Activated T-helper 17 cell treated with anti-CD3 and anti-CD28 coated beads, Interleukin-2, amount 50 U/mL, for 72 hours (primary cell): ENCODE data around the gene PRAMEF12. TPM values are rescaled to one million over a fixed set of nuclear protein-coding genes. Genes with fewer than 3 reads are reported as not detected.
"Not testable (repeated sequence)": the region's sequence is repeated elsewhere in the genome, so short reads cannot be mapped to it uniquely, and the experiment has no call there.

Experiments
- ATAC-seq: fragments of 150-1000 bp; cut with Tn5 transposase; replicated peaks from 2 replicates; pipeline ENCODE4 v1.10.0; 2021; ENCODE audit warnings: mild to moderate bottlenecking, moderate library complexity
- H3K27ac Mint-ChIP-seq: one replicate; pipeline ENCODE4 v1.8.0; 2022; ENCODE audit warnings: mixed read lengths
- H3K27me3 Mint-ChIP-seq: one replicate; pipeline ENCODE4 v1.8.0; 2022; ENCODE audit warnings: mixed read lengths
- H3K36me3 Mint-ChIP-seq: one replicate; pipeline ENCODE4 v1.8.0; 2022; ENCODE audit warnings: low read depth, mild to moderate bottlenecking, mixed read lengths
- H3K4me1 Mint-ChIP-seq: one replicate; pipeline ENCODE4 v1.8.0; 2022; ENCODE audit warnings: mixed read lengths
- H3K4me3 Mint-ChIP-seq: one replicate; pipeline ENCODE4 v1.8.0; 2022; ENCODE audit warnings: mild to moderate bottlenecking, mixed read lengths
- H3K9me3 Mint-ChIP-seq: one replicate; pipeline ENCODE4 v1.8.0; 2022; ENCODE audit warnings: mixed read lengths
- total RNA-seq, 2 donors: library from RNA; stranded (reverse); gene quantifications; one replicate each; pipeline ENCODE4 v1.2.3, GENCODE V29; 2022

The PRAMEF12 gene
- total RNA-seq, 2 donors from 2014 or later, result not detected

DNA sequence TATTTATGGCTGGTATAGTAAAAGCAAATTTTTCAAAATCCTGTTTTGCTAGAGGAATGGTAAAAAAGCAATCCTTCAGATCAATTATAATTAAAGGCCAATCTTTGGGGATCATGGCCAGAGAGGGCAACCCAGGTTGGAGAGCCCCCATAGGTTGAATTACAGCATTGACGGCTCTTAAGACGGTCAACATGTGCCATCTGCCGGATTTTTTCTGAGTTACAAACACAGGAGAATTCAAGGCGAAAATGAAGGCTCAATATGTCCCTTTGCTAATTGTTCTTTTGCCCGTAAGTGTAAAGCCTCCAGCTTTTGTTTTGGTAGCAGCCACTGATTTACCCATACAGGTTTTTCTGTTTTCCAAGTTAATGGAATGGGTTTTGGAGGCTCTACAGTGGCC lies 8.0 kb downstream of the PRAMEF12 start:
- H3K4me1 Mint-ChIP-seq, H3K36me3 Mint-ChIP-seq, H3K27ac Mint-ChIP-seq, ATAC-seq, H3K4me3 Mint-ChIP-seq: not testable (repeated sequence)
- Mint-ChIP-seq H3K9me3 (peaks cover 11% of the 10 kb centered on the region), H3K27me3 (peaks cover 22% of the 10 kb centered on the region)

DNA sequence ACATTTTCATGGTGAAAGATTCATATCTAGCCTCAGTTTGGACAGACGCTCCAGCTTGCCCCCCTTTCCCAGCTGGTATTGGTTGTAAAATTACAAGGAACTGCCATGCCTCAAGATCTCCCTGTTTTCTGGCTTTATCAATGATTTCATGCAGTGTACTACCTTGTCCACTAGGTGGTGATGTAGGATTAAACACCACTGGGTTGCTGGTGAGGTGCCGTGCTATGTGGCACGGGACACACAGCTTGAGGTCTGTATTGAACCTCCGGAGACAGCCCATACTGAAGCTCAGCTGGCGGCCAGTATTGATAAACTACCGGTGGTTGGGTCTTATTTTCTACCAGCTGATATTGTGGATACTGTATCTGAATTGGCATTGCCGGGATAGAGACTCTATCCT lies 10.2 kb downstream of the PRAMEF12 start:
- H3K27me3 Mint-ChIP-seq, H3K4me3 Mint-ChIP-seq, H3K36me3 Mint-ChIP-seq, H3K4me1 Mint-ChIP-seq, H3K27ac Mint-ChIP-seq, ATAC-seq: not testable (repeated sequence)
- H3K9me3 Mint-ChIP-seq, result peaks cover 11% of the 10 kb centered on the region

DNA sequence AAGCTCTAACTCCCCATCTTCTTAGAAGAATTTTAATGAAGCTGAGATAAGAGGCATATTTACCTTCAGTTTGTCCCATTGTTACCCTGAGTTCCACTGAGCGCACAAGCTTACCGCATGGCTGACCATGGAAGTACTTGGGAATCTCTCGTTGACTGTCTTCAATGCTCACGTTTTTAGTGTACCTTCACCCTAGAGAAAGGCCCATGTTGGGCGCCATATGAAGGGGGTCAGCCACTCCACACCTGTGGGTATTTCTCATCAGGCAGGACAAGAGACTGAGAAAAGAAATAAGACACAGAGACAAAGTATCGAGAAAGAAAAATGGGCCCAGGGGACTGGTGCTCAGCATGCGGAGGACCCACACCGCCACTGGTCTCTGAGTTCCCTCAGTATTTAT lies 11.2 kb downstream of the PRAMEF12 start:
- H3K4me3 Mint-ChIP-seq, result not testable (repeated sequence)

DNA sequence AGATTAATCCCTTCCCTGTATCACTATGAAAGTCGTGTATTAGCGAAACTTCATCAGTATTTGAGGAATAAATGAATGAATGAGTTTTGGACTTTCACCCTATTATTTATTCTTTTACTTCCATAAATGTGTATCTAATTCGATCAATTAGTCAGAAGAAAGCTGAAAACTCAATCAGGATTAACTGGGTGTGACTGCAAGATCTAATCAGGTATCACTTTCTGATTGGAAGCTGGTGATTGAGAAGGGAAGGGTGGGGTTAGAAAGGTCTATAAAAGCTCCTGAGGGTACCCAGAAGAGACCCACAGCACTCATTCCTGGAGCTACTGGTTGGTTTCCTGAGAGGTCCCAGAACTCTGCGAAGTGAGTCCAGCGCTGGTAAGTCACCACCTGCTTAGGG lies 17.6 kb downstream of the PRAMEF12 start, which contains the start of gene PRAMEF1:
Gene PRAMEF1 (plus strand): TSS at position 301 of the 400 bp plus-strand sequence. CDS start 1,831 bp downstream, outside the sequence.
- not testable (repeated sequence) for H3K27ac Mint-ChIP-seq, H3K4me1 Mint-ChIP-seq, H3K27me3 Mint-ChIP-seq, H3K4me3 Mint-ChIP-seq, H3K9me3 Mint-ChIP-seq, ATAC-seq, H3K36me3 Mint-ChIP-seq

More for the DNA sequence above, 11.2 kb downstream of the PRAMEF12 start:
- H3K27ac Mint-ChIP-seq, H3K4me1 Mint-ChIP-seq, ATAC-seq, H3K27me3 Mint-ChIP-seq, H3K36me3 Mint-ChIP-seq: not testable (repeated sequence)
- H3K9me3 Mint-ChIP-seq, result peaks cover 11% of the 10 kb centered on the region

DNA sequence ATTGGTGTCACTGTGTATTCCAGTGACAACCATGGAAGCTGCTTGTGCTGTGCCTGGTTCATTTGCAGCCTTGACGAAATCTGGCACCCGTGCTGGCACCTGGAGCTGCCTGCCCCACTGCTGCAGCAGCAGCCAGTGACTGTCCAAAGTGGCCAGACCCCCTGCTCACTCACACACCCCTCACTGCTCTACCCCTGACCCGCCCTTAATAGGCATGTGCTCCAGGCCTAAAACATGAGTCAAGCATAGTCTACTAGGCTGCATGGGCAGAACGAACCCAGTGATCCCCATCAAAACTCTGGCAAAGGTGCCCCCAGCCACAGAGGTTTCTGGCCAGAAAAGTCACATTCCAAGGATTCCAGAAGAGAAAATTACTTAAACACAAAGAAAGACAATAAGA lies 25.4 kb downstream of the PRAMEF12 start:
- no peak overlapping the region for H3K4me3 Mint-ChIP-seq
- no peak for ATAC-seq
- peaks cover 3% of the 10 kb centered on the region for H3K27me3 Mint-ChIP-seq
- no peak overlapping the region for H3K27ac Mint-ChIP-seq
- H3K9me3 Mint-ChIP-seq, result peaks cover 4% of the 10 kb centered on the region
- H3K36me3 Mint-ChIP-seq, result no peaks in the 10 kb centered on the region
- no peaks in the 10 kb centered on the region for H3K4me1 Mint-ChIP-seq

- Mint-ChIP-seq H3K27me3 (peaks cover 8% of the 10 kb centered on the region), H3K9me3 (peaks cover 6% of the 10 kb centered on the region), H3K4me3 (no peak overlapping the region), H3K36me3 (no peaks in the 10 kb centered on the region), H3K27ac (no peak overlapping the region), H3K4me1 (no peaks in the 10 kb centered on the region)
- ATAC-seq, result no peak
These were observed 26.2 kb downstream of the PRAMEF12 start for GRCh38 chr1:12799730-12800129.

GRCh38 chr1:12809933-12810332 lies 36.4 kb downstream of the PRAMEF12 start:
- no peak for ATAC-seq
- no peaks in the 10 kb centered on the region for H3K4me1 Mint-ChIP-seq
- no peak overlapping the region for H3K4me3 Mint-ChIP-seq
- peaks cover 6% of the 10 kb centered on the region for H3K9me3 Mint-ChIP-seq
- H3K27ac Mint-ChIP-seq, result no peak overlapping the region
- no peaks in the 10 kb centered on the region for H3K36me3 Mint-ChIP-seq
- peaks cover 37% of the 10 kb centered on the region for H3K27me3 Mint-ChIP-seq

GRCh38 chr1:12810691-12811408 lies 37.3 kb downstream of the PRAMEF12 start:
- Mint-ChIP-seq H3K27me3 (peaks cover 35% of the 10 kb centered on the region), H3K27ac (no peak overlapping the region), H3K4me1 (no peaks in the 10 kb centered on the region), H3K9me3 (no peaks in the 10 kb centered on the region), H3K4me3 (no peak overlapping the region), H3K36me3 (no peaks in the 10 kb centered on the region)
- no peak for ATAC-seq

- H3K27ac Mint-ChIP-seq, result no peak overlapping the region
- no peaks in the 10 kb centered on the region for H3K4me1 Mint-ChIP-seq
- no peaks in the 10 kb centered on the region for H3K9me3 Mint-ChIP-seq
- no peak overlapping the region for H3K4me3 Mint-ChIP-seq
- no peaks in the 10 kb centered on the region for H3K36me3 Mint-ChIP-seq
- ATAC-seq, result no peak
- peaks cover 34% of the 10 kb centered on the region for H3K27me3 Mint-ChIP-seq
These were observed 37.9 kb downstream of the PRAMEF12 start for GRCh38 chr1:12811409-12811784.

GRCh38 chr1:12819061-12819460 lies 45.5 kb downstream of the PRAMEF12 start:
- not testable (repeated sequence) for H3K4me1 Mint-ChIP-seq, H3K27ac Mint-ChIP-seq, H3K4me3 Mint-ChIP-seq, H3K9me3 Mint-ChIP-seq, H3K36me3 Mint-ChIP-seq, ATAC-seq
- H3K27me3 Mint-ChIP-seq, result peaks cover 16% of the 10 kb centered on the region

Other genes with a start within 250 kb of the PRAMEF12 start
- gene DHRS3, start 155.5 kb upstream of the PRAMEF12 start, total RNA-seq, result 10 to 100 TPM; 15.9 to 97.8 TPM
- not detected for gene AADACL4, start 129.7 kb upstream of the PRAMEF12 start, total RNA-seq
- not detected for gene AADACL3, start 57.6 kb upstream of the PRAMEF12 start, total RNA-seq
- not detected for gene CFAP107, start 27.5 kb upstream of the PRAMEF12 start, total RNA-seq
- not detected for gene PRAMEF1, start 17.7 kb downstream of the PRAMEF12 start, total RNA-seq
- not detected for gene PRAMEF11, start 57.7 kb downstream of the PRAMEF12 start, total RNA-seq
- not detected for gene HNRNPCL1, start 75.0 kb downstream of the PRAMEF12 start, total RNA-seq
- gene PRAMEF2, start 83.3 kb downstream of the PRAMEF12 start, total RNA-seq, result not detected
- gene PRAMEF4, start 112.5 kb downstream of the PRAMEF12 start, total RNA-seq, result not detected
- not detected for gene PRAMEF10, start 124.5 kb downstream of the PRAMEF12 start, total RNA-seq
- not detected for gene PRAMEF7, start 142.9 kb downstream of the PRAMEF12 start, total RNA-seq
- gene PRAMEF6, start 173.8 kb downstream of the PRAMEF12 start, total RNA-seq, result not detected